A549 (cell line): ENCODE data around the gene ECT2. TPM values are rescaled to one million over a fixed set of nuclear protein-coding genes. Genes with fewer than 3 reads are reported as not detected.

Source experiments
- ATAC-seq, 2 experiments: fragments of 200-7000 bp in 1 of 2; fragments of >200 bp in 1 of 2; cut with Nextera tagmentation in 1 of 2; cut with Tn5 transposase in 1 of 2; 3 replicates each; pipeline versions ENCODE4 v1.8.0 to v1.9.1; 2018 to 2020; ENCODE audit warnings: mild to moderate bottlenecking in 1 of 2, moderate library complexity in 1 of 2
- CTCF ChIA-PET: fragments of 300-600 bp; sonication (Branson Sonifier 250); formaldehyde crosslinking; extraction: SDS; loops from one replicate; lab custom pipeline; 2021; ENCODE audit warnings: antibody characterized with exemption, inconsistent platforms; lab: Yijun Ruan, JAX
- POLR2A ChIA-PET: fragments of 350-600 bp; formaldehyde crosslinking; extraction: SDS; loops from one replicate; lab custom pipeline; 2021; ENCODE audit warnings: antibody characterized with exemption, inconsistent platforms; lab: Yijun Ruan, JAX
- DNase-seq, 2 experiments: peaks; one replicate each; pipeline versions ENCODE4 v3.0.0 to v3.0.0-alpha.2; 2011 to 2016; ENCODE audit warnings: low read depth in 1 of 2, low spot score in 1 of 2
- FAIRE-seq: peaks from 2 replicates; lab custom pipeline; 2011; peaks lifted over from hg19 to GRCh38; lab: Jason Lieb, UNC
- H3K27ac ChIP-seq, 2 experiments: fragments of >200 bp; sonication (Bioruptor Twin); formaldehyde crosslinking; 3 replicates each; pipeline ENCODE4 v1.5.1; 2016 to 2017
- H3K4me1 ChIP-seq: fragments of >200 bp; sonication (Bioruptor Twin); formaldehyde crosslinking; 3 replicates; pipeline ENCODE4 v1.6.1; 2016
- H3K4me2 ChIP-seq: fragments of >200 bp; sonication (Bioruptor Twin); formaldehyde crosslinking; 3 replicates; pipeline ENCODE4 v1.6.1; 2016
- H3K4me3 ChIP-seq: fragments of >200 bp; sonication (Bioruptor Twin); formaldehyde crosslinking; 3 replicates; pipeline ENCODE4 v1.5.1; 2016
- H3K9me3 ChIP-seq: fragments of >200 bp; sonication (Bioruptor Twin); formaldehyde crosslinking; 3 replicates; pipeline ENCODE4 v1.6.1; 2016
- ATOH8 ChIP-seq: fragments of 250-450 bp; sonication (Bioruptor Pico); IDR thresholded peaks from 2 replicates; pipeline ENCODE4 v1.5.0; 2020; ENCODE audit warnings: low read depth, mild to moderate bottlenecking, moderate library complexity
- BCL3 ChIP-seq: fragments of >200 bp; sonication (Bioruptor Twin); formaldehyde crosslinking; IDR thresholded peaks from 3 replicates; pipeline ENCODE4 v1.6.1; 2016
- BHLHE40 ChIP-seq: IDR thresholded peaks from 2 replicates; pipeline ENCODE4 v1.6.1; 2012; ENCODE audit warnings: low read depth, low read length, inconsistent platforms
- CEBPB ChIP-seq, 2 experiments: fragments of >200 bp in 1 of 2; sonication (Bioruptor Twin) in 1 of 2; formaldehyde crosslinking in 1 of 2; IDR thresholded peaks; 2 replicates each; pipeline ENCODE4 v1.6.1; 2012 to 2016
- CHD4 ChIP-seq: fragments of 200-600 bp; sonication (generic); IDR thresholded peaks from 2 replicates; pipeline ENCODE4 v1.6.1; 2016; ENCODE audit warnings: antibody characterized with exemption, mild to moderate bottlenecking, borderline replicate concordance
- ESRRA ChIP-seq: fragments of 150-350 bp; IDR thresholded peaks from 2 replicates; pipeline ENCODE4 v1.6.1; 2014; ENCODE audit warnings: mild to moderate bottlenecking, low read length, borderline replicate concordance
- FOSB ChIP-seq: fragments of 250-450 bp; sonication (Bioruptor Pico); IDR thresholded peaks from 2 replicates; pipeline ENCODE4 v1.5.0; 2020; ENCODE audit warnings: mild to moderate bottlenecking, moderate library complexity
- HEYL ChIP-seq: fragments of 250-450 bp; sonication (Bioruptor Pico); IDR thresholded peaks from 2 replicates; pipeline ENCODE4 v1.8.0; 2021; ENCODE audit warnings: mild to moderate bottlenecking, moderate library complexity
- HMGXB4 ChIP-seq: fragments of 250-450 bp; sonication (Bioruptor Pico); IDR thresholded peaks from 2 replicates; pipeline ENCODE4 v1.5.0; 2021; ENCODE audit warnings: mild to moderate bottlenecking, moderate library complexity, borderline replicate concordance
- HOXA7 ChIP-seq: fragments of 250-450 bp; sonication (Bioruptor Pico); IDR thresholded peaks from 2 replicates; pipeline ENCODE4 v1.5.0; 2020; ENCODE audit warnings: mild to moderate bottlenecking, moderate library complexity
- JUNB ChIP-seq: fragments of >200 bp; sonication (Bioruptor Twin); formaldehyde crosslinking; IDR thresholded peaks from 2 replicates; pipeline ENCODE4 v1.6.1; 2016
- KDM1A ChIP-seq: fragments of 200-600 bp; sonication (generic); IDR thresholded peaks from 2 replicates; pipeline ENCODE4 v1.6.1; 2016; ENCODE audit warnings: low read depth, mild to moderate bottlenecking
- MAFK ChIP-seq: fragments of 450-650 bp; IDR thresholded peaks from 2 replicates; pipeline ENCODE4 v1.6.1; 2014; ENCODE audit not compliant: partially characterized antibody
- MAZ ChIP-seq: fragments of 150-350 bp; IDR thresholded peaks from 2 replicates; pipeline ENCODE4 v1.6.1; 2014; ENCODE audit warnings: antibody characterized with exemption, low read depth, low read length, borderline replicate concordance
- NFE2L2 ChIP-seq: fragments of 150-350 bp; conservative IDR thresholded peaks from 2 replicates; pipeline ENCODE4 v1.6.1; 2014; ENCODE audit warnings: low read length
- NR3C1 ChIP-seq: fragments of >200 bp; sonication (Bioruptor Twin); formaldehyde crosslinking; IDR thresholded peaks from 3 replicates; pipeline ENCODE4 v1.6.1; 2017
- PHF8 ChIP-seq: fragments of 200-600 bp; sonication (generic); IDR thresholded peaks from 2 replicates; pipeline ENCODE4 v1.6.1; 2016; ENCODE audit warnings: low read depth, mild to moderate bottlenecking, antibody characterized with exemption, moderate library complexity, borderline replicate concordance
- POLR2A ChIP-seq: IDR thresholded peaks from 2 replicates; pipeline ENCODE4 v1.6.1; 2012; ENCODE audit warnings: mild to moderate bottlenecking, low read length
- POLR2AphosphoS2 ChIP-seq: conservative IDR thresholded peaks from 2 replicates; pipeline ENCODE4 v1.6.1; 2012; ENCODE audit warnings: low read length, improper control_type of control experiment, inconsistent platforms
- RCOR1 ChIP-seq: fragments of 150-350 bp; IDR thresholded peaks from 2 replicates; pipeline ENCODE4 v1.6.1; 2014; ENCODE audit warnings: antibody characterized with exemption, low read length, low read depth
- RFX5 ChIP-seq: fragments of 450-650 bp; IDR thresholded peaks from 2 replicates; pipeline ENCODE4 v1.7.1; 2014; ENCODE audit warnings: antibody characterized with exemption, mild to moderate bottlenecking, moderate library complexity
- SREBF2 ChIP-seq: fragments of 450-650 bp; IDR thresholded peaks from 2 replicates; pipeline ENCODE4 v1.6.1; 2014; ENCODE audit warnings: mild to moderate bottlenecking, moderate library complexity
- TP53 ChIP-seq: fragments of 250-450 bp; sonication (Bioruptor Pico); IDR thresholded peaks from 2 replicates; pipeline ENCODE4 v1.5.0; 2021; ENCODE audit warnings: mild to moderate bottlenecking, moderate library complexity
- ZC3H11A ChIP-seq: fragments of 450-650 bp; IDR thresholded peaks from 2 replicates; pipeline ENCODE4 v1.6.1; 2014; ENCODE audit warnings: antibody characterized with exemption, mild to moderate bottlenecking
- ZNF302 ChIP-seq: fragments of 250-450 bp; sonication (Bioruptor Pico); IDR thresholded peaks from 2 replicates; pipeline ENCODE4 v1.9.0; 2021; ENCODE audit warnings: inconsistent platforms, mild to moderate bottlenecking, moderate library complexity
- ZSCAN20 ChIP-seq: fragments of 250-450 bp; sonication (Bioruptor Pico); IDR thresholded peaks from 2 replicates; pipeline ENCODE4 v1.8.0; 2022; ENCODE audit warnings: mild to moderate bottlenecking, moderate library complexity
- WGBS: methylation state at CpG from one replicate; pipeline ENCODE4 v1.1.6; 2017; ENCODE audit errors: missing lambda C conversion rate; 5-methylcytosine and 5-hydroxymethylcytosine counted together
- polyA plus RNA-seq, 4 experiments: library from polyadenylated mRNA; depleted of rRNA in 3 of 4; stranded (reverse); fragments of >200 nt; fragmentation: RNase III in 1 of 4; extraction: RNeasy Plus Mini Kit Qiagen cat#74134 plus additional on column Dnase treatment in 1 of 4; gene quantifications; 2 replicates in 3 of 4; 3 replicates in 1 of 4; pipeline ENCODE4 v1.2.3, GENCODE V29; 2011 to 2017
- TF ChIP-seq, protein P1 (sequence below): IDR thresholded peaks from 2 replicates; pipeline ENCODE4 v1.6.1; 2012; ENCODE audit warnings: low read depth, borderline replicate concordance
- TF ChIP-seq, protein P2 (sequence below): IDR thresholded peaks from 2 replicates; pipeline ENCODE4 v1.6.1; 2012
- TF ChIP-seq, protein P3 (sequence below): fragments of >200 bp; sonication (Bioruptor Twin); formaldehyde crosslinking; IDR thresholded peaks from 2 replicates; pipeline ENCODE4 v1.6.1; 2016

ECT2 gene
- polyA plus RNA-seq, 2 of the 4 experiments (the other 2 are of a cell fraction): 96.5 to 187 TPM

- TF ChIP-seq, protein P1, sequence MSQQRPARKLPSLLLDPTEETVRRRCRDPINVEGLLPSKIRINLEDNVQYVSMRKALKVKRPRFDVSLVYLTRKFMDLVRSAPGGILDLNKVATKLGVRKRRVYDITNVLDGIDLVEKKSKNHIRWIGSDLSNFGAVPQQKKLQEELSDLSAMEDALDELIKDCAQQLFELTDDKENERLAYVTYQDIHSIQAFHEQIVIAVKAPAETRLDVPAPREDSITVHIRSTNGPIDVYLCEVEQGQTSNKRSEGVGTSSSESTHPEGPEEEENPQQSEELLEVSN: peak; percentile 56; the same call in 1 of the 2 replicates
- no peak for TF ChIP-seq FOSB (CRISPR knock-in tag)
- no peak for TF ChIP-seq ESRRA
- TF ChIP-seq HMGXB4 (CRISPR knock-in tag): no peak
- TF ChIP-seq MAZ: no peak
- TF ChIP-seq HEYL (CRISPR knock-in tag): no peak
- TF ChIP-seq ZC3H11A: no peak
- peak; percentile 39; the same call in 1 of the 2 replicates for TF ChIP-seq JUNB
- no peak for TF ChIP-seq HOXA7 (CRISPR knock-in tag)
- no peak for TF ChIP-seq BHLHE40
- no peak for TF ChIP-seq SREBF2
- no peak; the same call in 1 of the 2 replicates for TF ChIP-seq RFX5
- no peak for TF ChIP-seq TP53
- no peak for TF ChIP-seq ZSCAN20
- no peak for TF ChIP-seq KDM1A
- peak; percentile 61; the same call in 2 of the 3 replicates for TF ChIP-seq BCL3
- TF ChIP-seq POLR2A: peak; percentile 97
- TF ChIP-seq ATOH8 (CRISPR knock-in tag): no peak
- TF ChIP-seq MAFK: no peak
- peak; percentile 80 to 94 for TF ChIP-seq CEBPB (IDR thresholded peaks at IDR 0.05)
- TF ChIP-seq, protein P2, sequence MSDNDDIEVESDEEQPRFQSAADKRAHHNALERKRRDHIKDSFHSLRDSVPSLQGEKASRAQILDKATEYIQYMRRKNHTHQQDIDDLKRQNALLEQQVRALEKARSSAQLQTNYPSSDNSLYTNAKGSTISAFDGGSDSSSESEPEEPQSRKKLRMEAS: peak; percentile 85
- TF ChIP-seq RCOR1: no peak
- TF ChIP-seq NFE2L2: no peak
- TF ChIP-seq, protein P3, sequence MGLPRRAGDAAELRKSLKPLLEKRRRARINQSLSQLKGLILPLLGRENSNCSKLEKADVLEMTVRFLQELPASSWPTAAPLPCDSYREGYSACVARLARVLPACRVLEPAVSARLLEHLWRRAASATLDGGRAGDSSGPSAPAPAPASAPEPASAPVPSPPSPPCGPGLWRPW: no peak
- no peak for TF ChIP-seq POLR2AphosphoS2
Measured at GRCh38 chr3:172710664-172711453, 39.7 kb upstream of the ECT2 start, which contains the start of gene NCEH1 (continued).

DNA sequence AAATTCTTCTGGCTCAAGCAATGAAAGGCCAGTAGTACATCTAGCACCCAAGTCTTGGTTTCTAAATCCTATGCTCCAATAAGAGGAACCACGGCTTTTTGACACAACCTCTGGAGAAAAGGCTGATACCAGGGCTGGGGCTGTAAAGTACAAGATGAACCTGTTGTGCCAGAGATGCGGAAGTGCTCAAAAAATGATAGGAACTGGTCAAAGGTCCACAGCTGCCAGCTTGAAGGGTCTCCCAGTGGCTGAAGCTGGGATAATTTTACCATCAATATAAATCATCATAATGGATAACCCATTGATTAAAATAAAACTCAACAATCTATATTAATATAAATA, 39.1 kb upstream of the ECT2 start:
- DNase-seq (peak; percentile 70 to 79), FAIRE-seq (no peak), ATAC-seq (peak; percentile 58 to 64)
- POLR2A ChIA-PET: interaction anchor here (0.6 to 4.4 kb wide), 6 partner anchors 12 to 87 kb away, joined by 3 to 66 read pairs (median 5); partner anchors contain the start of gene ECT2
- H3K9me3 ChIP-seq: no peaks in the 10 kb centered on the region
- peak overlapping the region; percentile 92 for H3K4me3 ChIP-seq
- CTCF ChIA-PET: interaction anchor here (0.6 to 6.7 kb wide), 17 partner anchors 10 to 87 kb away, joined by 3 to 83 read pairs (median 5); partner anchors contain the start of gene ECT2
- WGBS: 3% methylated on average over 2 of the region's 2 CpGs
- H3K4me2 ChIP-seq: peak overlapping the region; percentile 81
- no peak for TF ChIP-seq CHD4
- TF ChIP-seq NR3C1: no peak
- TF ChIP-seq PHF8: no peak
- no peak for TF ChIP-seq MAZ
- TF ChIP-seq ZNF302 (CRISPR knock-in tag): no peak
- 0 out of 2 replicates have a peak, but pooled peaks have one; percentile 1 for TF ChIP-seq NFE2L2
- peak overlapping the region; percentile 86 to 93 for H3K27ac ChIP-seq
- peaks cover 38% of the 10 kb centered on the region for H3K4me1 ChIP-seq
